RWPE2 (cell line): ENCODE data around the gene SLC22A1.

Source experiments
- ATAC-seq: fragments of 200-7000 bp; cut with Tn5 transposase; 3 replicates; pipeline ENCODE4 v1.9.1; 2021; ENCODE audit warnings: low read depth
- DNase-seq: peaks from one replicate; pipeline ENCODE4 v3.0.0-alpha.2; 2020; ENCODE audit warnings: low spot score
- H3K27ac ChIP-seq: fragments of 450-650 bp; 2 replicates; pipeline ENCODE4 v1.5.1; 2017; ENCODE audit warnings: mild to moderate bottlenecking; ENCODE audit not compliant: poor library complexity, severe bottlenecking
- H3K27me3 ChIP-seq: fragments of 250-450 bp; sonication (Bioruptor Pico); 2 replicates; pipeline ENCODE4 v1.5.1; 2021; ENCODE audit warnings: mild to moderate bottlenecking, moderate library complexity; ENCODE audit not compliant: insufficient read depth, poor library complexity, severe bottlenecking
- H3K36me3 ChIP-seq: fragments of 250-450 bp; sonication (Bioruptor Pico); 2 replicates; pipeline ENCODE4 v1.5.1; 2020; ENCODE audit warnings: low read depth, mild to moderate bottlenecking, moderate library complexity
- H3K4me1 ChIP-seq: fragments of 250-450 bp; sonication (Bioruptor Pico); 2 replicates; pipeline ENCODE4 v1.5.1; 2021; ENCODE audit warnings: mild to moderate bottlenecking, moderate library complexity; ENCODE audit not compliant: insufficient read depth, poor library complexity, severe bottlenecking
- H3K4me3 ChIP-seq: fragments of 250-450 bp; sonication (Bioruptor Pico); 2 replicates; pipeline ENCODE4 v1.5.1; 2021; ENCODE audit warnings: mild to moderate bottlenecking, moderate library complexity; ENCODE audit not compliant: severe bottlenecking
- H3K9me3 ChIP-seq: fragments of 250-450 bp; sonication (Bioruptor Pico); 2 replicates; pipeline ENCODE4 v1.5.1; 2021; ENCODE audit warnings: mild to moderate bottlenecking, moderate library complexity; ENCODE audit not compliant: severe bottlenecking
- CTCF ChIP-seq: fragments of 450-650 bp; IDR thresholded peaks from one replicate; pipeline ENCODE4 v1.5.1; 2017; ENCODE audit warnings: mild to moderate bottlenecking, moderate library complexity; ENCODE audit not compliant: poor library complexity, severe bottlenecking

The SLC22A1 gene

GRCh38 chr6:160141001-160141726, 19.5 kb downstream of the SLC22A1 start:
- DNase-seq (no peak), ATAC-seq (peak; percentile 70)
- no peaks in the 10 kb centered on the region for H3K36me3 ChIP-seq
- no peaks in the 10 kb centered on the region for H3K9me3 ChIP-seq
- peak overlapping the region; percentile 74 for H3K27ac ChIP-seq
- H3K4me3 ChIP-seq: no peak overlapping the region
- H3K27me3 ChIP-seq: no peaks in the 10 kb centered on the region
- TF ChIP-seq CTCF: no peak
- peaks cover 23% of the 10 kb centered on the region for H3K4me1 ChIP-seq

GRCh38 chr6:160142115-160142715, 20.6 kb downstream of the SLC22A1 start:
- DNase-seq (no peak), ATAC-seq (no peak)
- no peak for TF ChIP-seq CTCF
- H3K27ac ChIP-seq: no peak overlapping the region
- H3K4me1 ChIP-seq: peaks cover 23% of the 10 kb centered on the region
- no peaks in the 10 kb centered on the region for H3K27me3 ChIP-seq
- no peaks in the 10 kb centered on the region for H3K36me3 ChIP-seq
- H3K4me3 ChIP-seq: no peak overlapping the region
- H3K9me3 ChIP-seq: no peaks in the 10 kb centered on the region

GRCh38 chr6:160146454-160147145, 25.0 kb downstream of the SLC22A1 start:
- no peak overlapping the region for H3K27ac ChIP-seq
- H3K4me1 ChIP-seq: no peaks in the 10 kb centered on the region
- no peak overlapping the region for H3K4me3 ChIP-seq
- no peaks in the 10 kb centered on the region for H3K27me3 ChIP-seq
- H3K9me3 ChIP-seq: no peaks in the 10 kb centered on the region
- ATAC-seq: no peak
- TF ChIP-seq CTCF: no peak
- DNase-seq: no peak
- no peaks in the 10 kb centered on the region for H3K36me3 ChIP-seq

- TF ChIP-seq CTCF: no peak
- ATAC-seq: no peak
Observed at GRCh38 chr6:160147146-160147536, 25.5 kb downstream of the SLC22A1 start.

More at GRCh38 chr6:160147146-160147536, 25.5 kb downstream of the SLC22A1 start:
- Histone ChIP-seq H3K9me3 (no peaks in the 10 kb centered on the region), H3K4me3 (no peak overlapping the region), H3K27me3 (no peaks in the 10 kb centered on the region), H3K36me3 (no peaks in the 10 kb centered on the region), H3K27ac (no peak overlapping the region), H3K4me1 (no peaks in the 10 kb centered on the region)
- DNase-seq: no peak
